Measurements from ENCODE around the gene SEC14L3. TPM values are rescaled to one million over a fixed set of nuclear protein-coding genes. Genes with fewer than 3 reads are reported as not detected.

Gene SEC14L3
- total and polyA plus RNA-seq, 2 of the 13 experiments (the other 11 are each of a cell fraction or from before 2014, with no cell fraction given) = not detected

DNA sequence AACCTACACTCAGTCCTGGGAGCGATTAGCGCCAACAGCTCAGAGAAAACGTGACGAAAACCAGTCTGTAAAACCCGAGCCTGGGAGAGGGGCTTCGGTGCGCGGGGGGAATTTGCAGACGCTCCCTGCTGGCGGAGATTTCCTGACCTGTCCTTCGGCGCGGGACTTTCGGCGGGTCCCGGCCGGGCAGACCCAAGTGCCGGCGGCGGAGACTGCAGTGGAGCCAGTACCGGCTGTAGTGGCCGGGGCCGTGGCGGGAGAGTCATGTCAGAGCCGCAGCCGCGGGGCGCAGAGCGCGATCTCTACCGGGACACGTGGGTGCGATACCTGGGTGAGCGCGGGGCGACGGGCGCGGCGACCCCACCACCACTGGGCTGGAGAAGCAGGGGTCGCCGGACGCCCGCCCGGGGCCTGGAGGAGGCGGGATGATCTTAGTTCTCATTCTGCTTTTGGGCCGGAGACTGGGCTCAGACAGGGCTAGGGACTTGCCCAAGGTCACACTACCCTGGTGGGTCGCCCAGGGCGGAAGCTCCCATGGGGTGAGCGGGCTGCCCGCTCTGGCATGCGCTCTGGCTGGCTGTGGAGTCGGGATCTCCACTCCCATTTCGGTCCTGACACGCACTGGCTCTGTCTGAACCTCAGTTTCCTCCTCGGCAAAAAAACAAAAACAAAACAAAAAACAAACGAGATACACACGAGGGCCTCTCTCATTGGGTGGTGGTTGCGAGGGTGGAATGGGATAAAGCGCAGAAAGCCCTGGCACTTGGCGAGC is 46.0 kb downstream of the SEC14L3 start, which contains the start of gene MTFP1 (continued):
- TF ChIP-seq, protein P1, sequence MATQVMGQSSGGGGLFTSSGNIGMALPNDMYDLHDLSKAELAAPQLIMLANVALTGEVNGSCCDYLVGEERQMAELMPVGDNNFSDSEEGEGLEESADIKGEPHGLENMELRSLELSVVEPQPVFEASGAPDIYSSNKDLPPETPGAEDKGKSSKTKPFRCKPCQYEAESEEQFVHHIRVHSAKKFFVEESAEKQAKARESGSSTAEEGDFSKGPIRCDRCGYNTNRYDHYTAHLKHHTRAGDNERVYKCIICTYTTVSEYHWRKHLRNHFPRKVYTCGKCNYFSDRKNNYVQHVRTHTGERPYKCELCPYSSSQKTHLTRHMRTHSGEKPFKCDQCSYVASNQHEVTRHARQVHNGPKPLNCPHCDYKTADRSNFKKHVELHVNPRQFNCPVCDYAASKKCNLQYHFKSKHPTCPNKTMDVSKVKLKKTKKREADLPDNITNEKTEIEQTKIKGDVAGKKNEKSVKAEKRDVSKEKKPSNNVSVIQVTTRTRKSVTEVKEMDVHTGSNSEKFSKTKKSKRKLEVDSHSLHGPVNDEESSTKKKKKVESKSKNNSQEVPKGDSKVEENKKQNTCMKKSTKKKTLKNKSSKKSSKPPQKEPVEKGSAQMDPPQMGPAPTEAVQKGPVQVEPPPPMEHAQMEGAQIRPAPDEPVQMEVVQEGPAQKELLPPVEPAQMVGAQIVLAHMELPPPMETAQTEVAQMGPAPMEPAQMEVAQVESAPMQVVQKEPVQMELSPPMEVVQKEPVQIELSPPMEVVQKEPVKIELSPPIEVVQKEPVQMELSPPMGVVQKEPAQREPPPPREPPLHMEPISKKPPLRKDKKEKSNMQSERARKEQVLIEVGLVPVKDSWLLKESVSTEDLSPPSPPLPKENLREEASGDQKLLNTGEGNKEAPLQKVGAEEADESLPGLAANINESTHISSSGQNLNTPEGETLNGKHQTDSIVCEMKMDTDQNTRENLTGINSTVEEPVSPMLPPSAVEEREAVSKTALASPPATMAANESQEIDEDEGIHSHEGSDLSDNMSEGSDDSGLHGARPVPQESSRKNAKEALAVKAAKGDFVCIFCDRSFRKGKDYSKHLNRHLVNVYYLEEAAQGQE (IDR thresholded peaks at IDR 0.05; ENCODE audit: borderline replicate concordance in 1 of 2, low read depth in 1 of 2, low read length in 2 of 2) = no peak
- TF ChIP-seq MAF1 (CRISPR knock-in tag; IDR thresholded peaks at IDR 0.05; ENCODE audit: borderline replicate concordance) = no peak; the same call in 1 of the 2 replicates
- no peak for TF ChIP-seq ZNF577 (CRISPR knock-in tag; IDR thresholded peaks at IDR 0.05; ENCODE audit: borderline replicate concordance, low read depth)
- no peak for TF ChIP-seq FOSL1 (CRISPR knock-in tag; IDR thresholded peaks at IDR 0.05; ENCODE audit: borderline replicate concordance)
- 0 out of 2 replicates have a peak, but pooled peaks have one; percentile 46 for TF ChIP-seq GATA4 (IDR thresholded peaks at IDR 0.05; ENCODE audit: borderline replicate concordance, low read depth)
- no peak for TF ChIP-seq CHD4 (IDR thresholded peaks at IDR 0.05; ENCODE audit: borderline replicate concordance, low read length)
- TF ChIP-seq ZNF138 (CRISPR knock-in tag; IDR thresholded peaks at IDR 0.05; ENCODE audit: low read depth) = 0 out of 2 replicates have a peak, but pooled peaks have one; percentile 51
- TF ChIP-seq, protein P2, sequence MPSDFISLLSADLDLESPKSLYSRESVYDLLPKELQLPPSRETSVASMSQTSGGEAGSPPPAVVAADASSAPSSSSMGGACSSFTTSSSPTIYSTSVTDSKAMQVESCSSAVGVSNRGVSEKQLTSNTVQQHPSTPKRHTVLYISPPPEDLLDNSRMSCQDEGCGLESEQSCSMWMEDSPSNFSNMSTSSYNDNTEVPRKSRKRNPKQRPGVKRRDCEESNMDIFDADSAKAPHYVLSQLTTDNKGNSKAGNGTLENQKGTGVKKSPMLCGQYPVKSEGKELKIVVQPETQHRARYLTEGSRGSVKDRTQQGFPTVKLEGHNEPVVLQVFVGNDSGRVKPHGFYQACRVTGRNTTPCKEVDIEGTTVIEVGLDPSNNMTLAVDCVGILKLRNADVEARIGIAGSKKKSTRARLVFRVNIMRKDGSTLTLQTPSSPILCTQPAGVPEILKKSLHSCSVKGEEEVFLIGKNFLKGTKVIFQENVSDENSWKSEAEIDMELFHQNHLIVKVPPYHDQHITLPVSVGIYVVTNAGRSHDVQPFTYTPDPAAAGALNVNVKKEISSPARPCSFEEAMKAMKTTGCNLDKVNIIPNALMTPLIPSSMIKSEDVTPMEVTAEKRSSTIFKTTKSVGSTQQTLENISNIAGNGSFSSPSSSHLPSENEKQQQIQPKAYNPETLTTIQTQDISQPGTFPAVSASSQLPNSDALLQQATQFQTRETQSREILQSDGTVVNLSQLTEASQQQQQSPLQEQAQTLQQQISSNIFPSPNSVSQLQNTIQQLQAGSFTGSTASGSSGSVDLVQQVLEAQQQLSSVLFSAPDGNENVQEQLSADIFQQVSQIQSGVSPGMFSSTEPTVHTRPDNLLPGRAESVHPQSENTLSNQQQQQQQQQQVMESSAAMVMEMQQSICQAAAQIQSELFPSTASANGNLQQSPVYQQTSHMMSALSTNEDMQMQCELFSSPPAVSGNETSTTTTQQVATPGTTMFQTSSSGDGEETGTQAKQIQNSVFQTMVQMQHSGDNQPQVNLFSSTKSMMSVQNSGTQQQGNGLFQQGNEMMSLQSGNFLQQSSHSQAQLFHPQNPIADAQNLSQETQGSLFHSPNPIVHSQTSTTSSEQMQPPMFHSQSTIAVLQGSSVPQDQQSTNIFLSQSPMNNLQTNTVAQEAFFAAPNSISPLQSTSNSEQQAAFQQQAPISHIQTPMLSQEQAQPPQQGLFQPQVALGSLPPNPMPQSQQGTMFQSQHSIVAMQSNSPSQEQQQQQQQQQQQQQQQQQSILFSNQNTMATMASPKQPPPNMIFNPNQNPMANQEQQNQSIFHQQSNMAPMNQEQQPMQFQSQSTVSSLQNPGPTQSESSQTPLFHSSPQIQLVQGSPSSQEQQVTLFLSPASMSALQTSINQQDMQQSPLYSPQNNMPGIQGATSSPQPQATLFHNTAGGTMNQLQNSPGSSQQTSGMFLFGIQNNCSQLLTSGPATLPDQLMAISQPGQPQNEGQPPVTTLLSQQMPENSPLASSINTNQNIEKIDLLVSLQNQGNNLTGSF (CRISPR knock-in tag; IDR thresholded peaks at IDR 0.05) = no peak
- TF ChIP-seq SOX13 (IDR thresholded peaks at IDR 0.05) = no peak
- no peak for TF ChIP-seq SOX13 (CRISPR knock-in tag; conservative IDR thresholded peaks at IDR 0.05 in 1 of 2, IDR thresholded peaks at IDR 0.05 in 1 of 2)
- 0 out of 2 replicates have a peak, but pooled peaks have one; percentile 29 for TF ChIP-seq ZNF761 (CRISPR knock-in tag; conservative IDR thresholded peaks at IDR 0.05)
- TF ChIP-seq, protein P3, sequence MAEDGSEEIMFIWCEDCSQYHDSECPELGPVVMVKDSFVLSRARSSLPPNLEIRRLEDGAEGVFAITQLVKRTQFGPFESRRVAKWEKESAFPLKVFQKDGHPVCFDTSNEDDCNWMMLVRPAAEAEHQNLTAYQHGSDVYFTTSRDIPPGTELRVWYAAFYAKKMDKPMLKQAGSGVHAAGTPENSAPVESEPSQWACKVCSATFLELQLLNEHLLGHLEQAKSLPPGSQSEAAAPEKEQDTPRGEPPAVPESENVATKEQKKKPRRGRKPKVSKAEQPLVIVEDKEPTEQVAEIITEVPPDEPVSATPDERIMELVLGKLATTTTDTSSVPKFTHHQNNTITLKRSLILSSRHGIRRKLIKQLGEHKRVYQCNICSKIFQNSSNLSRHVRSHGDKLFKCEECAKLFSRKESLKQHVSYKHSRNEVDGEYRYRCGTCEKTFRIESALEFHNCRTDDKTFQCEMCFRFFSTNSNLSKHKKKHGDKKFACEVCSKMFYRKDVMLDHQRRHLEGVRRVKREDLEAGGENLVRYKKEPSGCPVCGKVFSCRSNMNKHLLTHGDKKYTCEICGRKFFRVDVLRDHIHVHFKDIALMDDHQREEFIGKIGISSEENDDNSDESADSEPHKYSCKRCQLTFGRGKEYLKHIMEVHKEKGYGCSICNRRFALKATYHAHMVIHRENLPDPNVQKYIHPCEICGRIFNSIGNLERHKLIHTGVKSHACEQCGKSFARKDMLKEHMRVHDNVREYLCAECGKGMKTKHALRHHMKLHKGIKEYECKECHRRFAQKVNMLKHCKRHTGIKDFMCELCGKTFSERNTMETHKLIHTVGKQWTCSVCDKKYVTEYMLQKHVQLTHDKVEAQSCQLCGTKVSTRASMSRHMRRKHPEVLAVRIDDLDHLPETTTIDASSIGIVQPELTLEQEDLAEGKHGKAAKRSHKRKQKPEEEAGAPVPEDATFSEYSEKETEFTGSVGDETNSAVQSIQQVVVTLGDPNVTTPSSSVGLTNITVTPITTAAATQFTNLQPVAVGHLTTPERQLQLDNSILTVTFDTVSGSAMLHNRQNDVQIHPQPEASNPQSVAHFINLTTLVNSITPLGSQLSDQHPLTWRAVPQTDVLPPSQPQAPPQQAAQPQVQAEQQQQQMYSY (CRISPR knock-in tag; IDR thresholded peaks at IDR 0.05) = no peak
- TF ChIP-seq, protein P4, sequence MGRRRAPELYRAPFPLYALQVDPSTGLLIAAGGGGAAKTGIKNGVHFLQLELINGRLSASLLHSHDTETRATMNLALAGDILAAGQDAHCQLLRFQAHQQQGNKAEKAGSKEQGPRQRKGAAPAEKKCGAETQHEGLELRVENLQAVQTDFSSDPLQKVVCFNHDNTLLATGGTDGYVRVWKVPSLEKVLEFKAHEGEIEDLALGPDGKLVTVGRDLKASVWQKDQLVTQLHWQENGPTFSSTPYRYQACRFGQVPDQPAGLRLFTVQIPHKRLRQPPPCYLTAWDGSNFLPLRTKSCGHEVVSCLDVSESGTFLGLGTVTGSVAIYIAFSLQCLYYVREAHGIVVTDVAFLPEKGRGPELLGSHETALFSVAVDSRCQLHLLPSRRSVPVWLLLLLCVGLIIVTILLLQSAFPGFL (CRISPR knock-in tag; IDR thresholded peaks at IDR 0.05) = no peak

Measured in HepG2 (cell line).